ENCODE measurements around the gene CDKN2B. TPM values are rescaled to one million over a fixed set of nuclear protein-coding genes. Genes with fewer than 3 reads are reported as not detected.

CDKN2B gene
- total and polyA plus RNA-seq, 2 of the 13 experiments (the other 11 are each of a cell fraction or from before 2014, with no cell fraction given): 1.4 to 1.5 TPM

GRCh38 chr9:21996858-21997257 lies 12.2 kb downstream of the CDKN2B start:
- Histone ChIP-seq H4K20me1 (ENCODE audit: insufficient read depth, low read length) (no peaks in the 10 kb centered on the region), H3K27me3 (ENCODE audit: control insufficient read depth in 1 of 2, insufficient read depth in 2 of 2, low read length in 2 of 2) (peaks cover 0 to 17% of the 10 kb centered on the region in 2 experiments; a peak in 1 of 5 replicates), H3K36me3 (replicated peaks in 1 of 2; ENCODE audit: control insufficient read depth in 1 of 2, insufficient read depth in 2 of 2, low read length in 2 of 2) (no peaks in the 10 kb centered on the region), H3K27ac (ENCODE audit: extremely low read length, insufficient read depth, low read length) (no peak overlapping the region), H3K4me3 (replicated peaks in 1 of 3; ENCODE audit: insufficient read depth in 1 of 3, low read depth in 2 of 3, low read length in 3 of 3) (no peak overlapping the region), H3K9me3 (ENCODE audit: low read length) (no peaks in the 10 kb centered on the region), H3K4me1 (ENCODE audit: insufficient read depth, low read length) (peaks cover 9% of the 10 kb centered on the region), H3K79me2 (ENCODE audit: insufficient read depth, low read length) (no peaks in the 10 kb centered on the region), H2AFZ (ENCODE audit: low read length) (no peak overlapping the region), H3K9ac (ENCODE audit: insufficient read depth, low read depth, low read length) (no peak overlapping the region), H3K4me2 (ENCODE audit: low read depth, low read length) (no peak overlapping the region)
- ATAC-seq: no peak
- intact Hi-C loops (cut with micrococcal nuclease; ENCODE audit: unreplicated experiment): no loop called here
- in situ Hi-C loops (cut with HindIII; ENCODE audit: extremely low pct_ligation_motif_present, low pct_unique_long_range_greater_than_20kb): loop anchor here (10.0 kb wide), 1 partner anchor 238 kb away; no protein-coding TSS in a partner anchor
- ChIA-PET CTCF (ENCODE audit: low intra/inter-chr PET ratio, low total read pairs) (no interaction called here), POLR2A (no interaction called here)
- 72% methylated on average over 5 of the region's 5 CpGs for WGBS (ENCODE audit: low lambda C conversion rate)
- FAIRE-seq: no peak
- no TSS peak for BruUV-seq (replicated peaks)
- DNase-seq (ENCODE audit: low spot score): no peak
- TF ChIP-seq POGK (CRISPR knock-in tag; conservative IDR thresholded peaks at IDR 0.05): no peak
- no peak for TF ChIP-seq ZSCAN12 (CRISPR knock-in tag; IDR thresholded peaks at IDR 0.05)
- TF ChIP-seq CREB3 (CRISPR knock-in tag; IDR thresholded peaks at IDR 0.05): no peak
- no peak for TF ChIP-seq ZBED4 (CRISPR knock-in tag; IDR thresholded peaks at IDR 0.05; ENCODE audit: borderline replicate concordance)
- no peak for TF ChIP-seq ZNF224 (CRISPR knock-in tag; IDR thresholded peaks at IDR 0.05)
- TF ChIP-seq PLRG1 (conservative IDR thresholded peaks at IDR 0.05): no peak
- no peak for TF ChIP-seq DNMT1 (CRISPR knock-in tag; IDR thresholded peaks at IDR 0.05)
- no peak for TF ChIP-seq ZNF639 (CRISPR knock-in tag; conservative IDR thresholded peaks at IDR 0.05)
- no peak for TF ChIP-seq ZUFSP (CRISPR knock-in tag; IDR thresholded peaks at IDR 0.05; ENCODE audit: borderline replicate concordance)
- no peak for TF ChIP-seq ZXDC (CRISPR knock-in tag; IDR thresholded peaks at IDR 0.05)
- TF ChIP-seq ZNF484 (CRISPR knock-in tag; IDR thresholded peaks at IDR 0.05; ENCODE audit: borderline replicate concordance, low read depth): no peak
